K562 (cell line): ENCODE data around the gene ELK1. TPM values are rescaled to one million over a fixed set of nuclear protein-coding genes. Genes with fewer than 3 reads are reported as not detected.

Experiments used
- ATAC-seq: fragments of 200-7000 bp; cut with Tn5 transposase; 3 replicates; pipeline ENCODE4 v1.9.1; 2020; ENCODE audit warnings: moderate library complexity
- Bru-seq: library from RNA; stranded (reverse); fragments of 400-500 nt; gene quantifications from one replicate; lab custom pipeline; 2021; lab: Mats Ljungman, UMichigan
- BruChase-seq, 2 experiments: library from RNA; stranded (reverse); fragments of 400-500 nt; gene quantifications; one replicate each; lab custom pipeline; 2021; lab: Mats Ljungman, UMichigan
- BruUV-seq: library from RNA; stranded (reverse); fragments of 400-500 nt; replicated peaks from 2 replicates; lab custom pipeline; 2021; lab: Mats Ljungman, UMichigan
- CTCF ChIA-PET: fragments of 300-600 bp; formaldehyde crosslinking; extraction: SDS; loops from one replicate; lab custom pipeline; 2021; ENCODE audit warnings: low intra/inter-chr PET ratio; lab: Yijun Ruan, JAX
- POLR2A ChIA-PET: fragments of 300-600, 350-650 bp; sonication (Branson Sonifier 250); formaldehyde crosslinking; extraction: SDS; loops from one replicate; lab custom pipeline; 2021; ENCODE audit warnings: antibody characterized with exemption, inconsistent platforms; lab: Yijun Ruan, JAX
- DNase-seq, 4 experiments: peaks; one replicate each; pipeline versions ENCODE4 v3.0.0 to v3.0.0-alpha.2; 2011 to 2018; ENCODE audit warnings: low spot score in 3 of 4, mixed read lengths in 3 of 4; ENCODE audit errors: extremely low read depth in 1 of 4
- FAIRE-seq: peaks from 2 replicates; lab custom pipeline; 2011; peaks lifted over from hg19 to GRCh38; lab: Jason Lieb, UNC
- H2AFZ ChIP-seq: 2 replicates; pipeline ENCODE4 v1.6.0; 2011; ENCODE audit warnings: low read depth, low read length, control low read depth, inconsistent platforms
- H3K27ac ChIP-seq: fragments of 200-600 bp; 3 replicates; pipeline ENCODE4 v1.8.0; 2011; ENCODE audit warnings: low read depth, mild to moderate bottlenecking, control low read depth, inconsistent platforms, low read length, moderate library complexity, mixed read lengths; ENCODE audit errors: extremely low read depth
- H3K27me3 ChIP-seq, 2 experiments: fragments of 300-600 bp in 1 of 2; 2 replicates in 1 of 2; 3 replicates in 1 of 2; pipeline versions ENCODE4 v1.6.0 to v1.8.0; 2011; ENCODE audit warnings: inconsistent platforms in 2 of 2, low read length in 2 of 2, mild to moderate bottlenecking in 1 of 2, mixed read lengths in 1 of 2, moderate library complexity in 1 of 2; ENCODE audit not compliant: control insufficient read depth in 2 of 2, insufficient read depth in 2 of 2
- H3K36me3 ChIP-seq: fragments of 300-600 bp; 3 replicates; pipeline ENCODE4 v1.8.0; 2011; ENCODE audit warnings: mild to moderate bottlenecking, low read length, inconsistent platforms; ENCODE audit not compliant: control insufficient read depth, insufficient read depth
- H3K4me1 ChIP-seq, 2 experiments: fragments of 200-600 bp in 1 of 2; replicated peaks in 1 of 2; 2 replicates in 1 of 2; 3 replicates in 1 of 2; pipeline versions ENCODE4 v1.5.1 to v1.8.0; 2011; ENCODE audit warnings: inconsistent platforms in 2 of 2, low read length in 2 of 2, mild to moderate bottlenecking in 1 of 2, mixed read lengths in 1 of 2, moderate library complexity in 1 of 2; ENCODE audit not compliant: control insufficient read depth in 2 of 2, insufficient read depth in 2 of 2
- H3K4me2 ChIP-seq: 2 replicates; pipeline ENCODE4 v1.6.1; 2011; ENCODE audit warnings: low read length, control low read depth, inconsistent platforms, mixed read lengths; ENCODE audit not compliant: insufficient read depth
- H3K4me3 ChIP-seq: fragments of 200-600 bp; sonication (generic), shearing (Covaris generic); 2 replicates; pipeline ENCODE4 v1.5.1; 2016; ENCODE audit warnings: control low read depth, inconsistent platforms
- H3K79me2 ChIP-seq: fragments of 200-600 bp; 3 replicates; pipeline ENCODE4 v1.8.0; 2011; ENCODE audit warnings: low read length, inconsistent platforms; ENCODE audit not compliant: control insufficient read depth, insufficient read depth
- H3K9ac ChIP-seq, 2 experiments: 2 replicates each; pipeline versions ENCODE4 v1.6.0 to v1.6.1; 2011; ENCODE audit warnings: low read depth in 2 of 2, low read length in 2 of 2, control low read depth in 1 of 2, inconsistent platforms in 1 of 2, mild to moderate bottlenecking in 1 of 2, mixed read lengths in 1 of 2; ENCODE audit not compliant: insufficient read depth in 1 of 2
- H3K9me1 ChIP-seq: one replicate; pipeline ENCODE4 v1.6.0; 2011; ENCODE audit warnings: inconsistent platforms, mild to moderate bottlenecking, low read length, moderate library complexity; ENCODE audit not compliant: control insufficient read depth, insufficient read depth
- H3K9me3 ChIP-seq: replicated peaks from 2 replicates; pipeline ENCODE4 v1.5.1; 2011; ENCODE audit warnings: low read depth, low read length, inconsistent platforms; ENCODE audit not compliant: control insufficient read depth, insufficient read depth
- H4K20me1 ChIP-seq: replicated peaks from 2 replicates; pipeline ENCODE4 v1.6.1; 2011; ENCODE audit warnings: low read length, inconsistent platforms, mixed read lengths; ENCODE audit not compliant: control insufficient read depth, insufficient read depth
- ATF1 ChIP-seq, 2 experiments: fragments of 450-650 bp in 1 of 2; IDR thresholded peaks; 2 replicates each; pipeline ENCODE4 v1.6.1; 2016; ENCODE audit warnings: missing compliant biosample characterization in 1 of 2, missing genetic modification characterization in 1 of 2
- FOS ChIP-seq: IDR thresholded peaks from 3 replicates; pipeline ENCODE4 v1.6.1; 2011; ENCODE audit not compliant: insufficient read length; ENCODE audit errors: extremely low read depth
- FOXK2 ChIP-seq, 2 experiments: fragments of 450-650 bp; IDR thresholded peaks in 1 of 2; conservative IDR thresholded peaks in 1 of 2; 2 replicates each; pipeline ENCODE4 v1.6.1; 2016; ENCODE audit warnings: low read depth in 2 of 2, mild to moderate bottlenecking in 1 of 2
- GABPB1 ChIP-seq: sonication (generic); formaldehyde crosslinking; IDR thresholded peaks from 2 replicates; pipeline ENCODE4 v1.8.0; 2022; ENCODE audit warnings: mild to moderate bottlenecking, missing genetic modification reagents
- TBP ChIP-seq: optimal IDR thresholded peaks from 2 replicates; pipeline ENCODE3; 2011; ENCODE audit warnings: low read depth, low read length, improper control_type of control experiment
- TFAP4 ChIP-seq: sonication (generic); formaldehyde crosslinking; IDR thresholded peaks from 2 replicates; pipeline ENCODE4 v1.8.0; 2022; ENCODE audit warnings: missing genetic modification reagents, mild to moderate bottlenecking, moderate library complexity, borderline replicate concordance
- USF1 ChIP-seq: sonication (generic); formaldehyde crosslinking; IDR thresholded peaks from 2 replicates; pipeline ENCODE4 v1.9.0; 2022; ENCODE audit warnings: mild to moderate bottlenecking, missing genetic modification reagents
- XRCC3 ChIP-seq: fragments of 450-650 bp; IDR thresholded peaks from 2 replicates; pipeline ENCODE4 v1.6.1; 2017; ENCODE audit warnings: mild to moderate bottlenecking, moderate library complexity
- YY1 ChIP-seq, 3 experiments: IDR thresholded peaks; 2 replicates each; pipeline ENCODE4 v1.6.1; 2011; ENCODE audit warnings: low read length in 2 of 3, mild to moderate bottlenecking in 2 of 3, moderate library complexity in 2 of 3, borderline replicate concordance in 1 of 3, control low read depth in 1 of 3, low read depth in 1 of 3; ENCODE audit not compliant: insufficient read depth in 3 of 3, insufficient replicate concordance in 2 of 3, control insufficient read depth in 1 of 3, insufficient read length in 1 of 3; ENCODE audit errors: extremely low read depth in 1 of 3
- WGBS: fragments of 100-300 bp; shearing (Covaris generic); methylation state at CpG from one replicate; pipeline ENCODE4 v1.1.6; 2016; ENCODE audit warnings: low coverage, mixed read lengths; ENCODE audit not compliant: insufficient coverage; ENCODE audit errors: missing lambda C conversion rate; 5-methylcytosine and 5-hydroxymethylcytosine counted together
- in situ Hi-C: fragments of 300-500 bp; cut with MboI; formaldehyde crosslinking; loops from 4 replicates; pipeline ENCODE4 v1.15.0; 2018; ENCODE audit warnings: inconsistent platforms, mixed read lengths
- intact Hi-C: fragments of 100-400 bp; cut with micrococcal nuclease; formaldehyde crosslinking; loops from 2 replicates; pipeline ENCODE4 v1.14.2; 2022
- long read RNA-seq, 3 experiments: library from polyadenylated mRNA in 2 of 3; library from RNA in 1 of 3; unstranded in 2 of 3; stranded (forward) in 1 of 3; transcript quantifications; one replicate each; pipeline ENCODE4 v2.0.0, GENCODE V29; 2019 to 2022
- polyA minus RNA-seq, 3 experiments: library from RNA; depleted of rRNA, polyadenylated mRNA; stranded (reverse); fragments of >200 nt; gene quantifications; 2 replicates each; pipeline ENCODE4 v1.2.3, GENCODE V29; 2011
- polyA plus RNA-seq, 8 experiments: library from polyadenylated mRNA; depleted of rRNA in 4 of 8; stranded (reverse) in 5 of 8; unstranded in 3 of 8; fragments of >200 nt; fragmentation: Nextera tagmentation in 2 of 8; fragmentation: Illumina TruSeq in 1 of 8; extraction: Ambion mirVana in 2 of 8; extraction: Trizol in 1 of 8; gene quantifications; 2 replicates each; pipeline versions ENCODE4 v1.2.1 to v1.2.3, GENCODE V29; 2011 to 2014; ENCODE audit warnings: inconsistent platforms in 1 of 8, missing spikeins in 1 of 8
- total RNA-seq, 7 experiments: library from RNA; depleted of rRNA in 6 of 7; stranded (reverse); fragments of >200 nt in 6 of 7; fragmentation: Illumina TruSeq in 2 of 7; extraction: Trizol in 2 of 7; gene quantifications; 2 replicates each; pipeline versions ENCODE4 v1.2.1 to v1.2.3, GENCODE V29; 2011 to 2021; ENCODE audit warnings: low replicate concordance in 1 of 7

The ELK1 gene, protein sequence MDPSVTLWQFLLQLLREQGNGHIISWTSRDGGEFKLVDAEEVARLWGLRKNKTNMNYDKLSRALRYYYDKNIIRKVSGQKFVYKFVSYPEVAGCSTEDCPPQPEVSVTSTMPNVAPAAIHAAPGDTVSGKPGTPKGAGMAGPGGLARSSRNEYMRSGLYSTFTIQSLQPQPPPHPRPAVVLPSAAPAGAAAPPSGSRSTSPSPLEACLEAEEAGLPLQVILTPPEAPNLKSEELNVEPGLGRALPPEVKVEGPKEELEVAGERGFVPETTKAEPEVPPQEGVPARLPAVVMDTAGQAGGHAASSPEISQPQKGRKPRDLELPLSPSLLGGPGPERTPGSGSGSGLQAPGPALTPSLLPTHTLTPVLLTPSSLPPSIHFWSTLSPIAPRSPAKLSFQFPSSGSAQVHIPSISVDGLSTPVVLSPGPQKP
- 32.0 and 32.5 TPM in 2 replicates for total RNA-seq (2011; cell fraction: chromatin; rRNA removed; ENCODE audit: low replicate concordance)
- 20.1 and 21.2 TPM in 2 replicates for total RNA-seq (2011; cell fraction: nucleolus; rRNA removed)
- 32.9 and 71.1 TPM in 2 replicates for total RNA-seq (2011; cell fraction: nucleoplasm; rRNA removed)
- 37.8 and 47.8 TPM in 2 replicates for total RNA-seq (2014; rRNA removed)
- total RNA-seq (2014; rRNA removed; fragmentation: Illumina TruSeq; extraction: Trizol): 23.6 and 24.5 TPM in 2 replicates
- 21.2 and 21.6 TPM in 2 replicates for total RNA-seq (2015; rRNA removed; fragmentation: Illumina TruSeq; extraction: Trizol)
- 62.5 and 74.9 TPM in 2 replicates for total RNA-seq (2021)
- 26.5 and 29.5 TPM in 2 replicates for polyA plus RNA-seq (2011; rRNA removed)
- 36.1 and 65.1 TPM in 2 replicates for polyA plus RNA-seq (2011; cell fraction: cytosol; rRNA removed)
- 31.3 and 44.0 TPM in 2 replicates for polyA plus RNA-seq (2011; cell fraction: nucleus; rRNA removed)
- polyA plus RNA-seq (2012): 40.7 and 46.4 TPM in 2 replicates
- polyA plus RNA-seq (2014; fragmentation: Illumina TruSeq; extraction: Trizol): 49.6 and 65.2 TPM in 2 replicates
- polyA plus RNA-seq (2014; fragmentation: Nextera tagmentation; extraction: Ambion mirVana): 1 to 10 TPM; 4.4 to 4.6 TPM
- 30.0 and 30.1 TPM in 2 replicates for polyA plus RNA-seq (2014; rRNA removed)
- polyA minus RNA-seq (2011; rRNA and poly(A)+ RNA removed): 17.1 and 17.8 TPM in 2 replicates
- 26.9 and 30.2 TPM in 2 replicates for polyA minus RNA-seq (2011; cell fraction: cytosol; rRNA and poly(A)+ RNA removed)
- 9.4 and 10.1 TPM in 2 replicates for polyA minus RNA-seq (2011; cell fraction: nucleus; rRNA and poly(A)+ RNA removed)
- percentile 77 among the genes with signal in this experiment for Bru-seq, nascent RNA
- BruChase-seq, experiment 1, labeled RNA remaining after a 2-hour chase: percentile 79 among the genes with signal in this experiment
- BruChase-seq, experiment 2, labeled RNA remaining after a 6-hour chase: percentile 82 among the genes with signal in this experiment
- long read RNA-seq, experiment 1, transcript ELK1-201 (6 exons, 2,695 nt): minor isoform, 8 of 223 reads
- long read RNA-seq, experiment 1, transcript ELK1-203 (7 exons, 2,258 nt): major isoform, 9 of 223 reads
- long read RNA-seq, experiment 1, partial matches to known transcripts: 144 of 223 reads
- long read RNA-seq, experiment 1, other reads (novel, unspliced or antisense): 62 of 223 reads
- long read RNA-seq, experiment 2, transcript ELK1-201 (6 exons, 2,695 nt): minor isoform, 13 of 97 reads
- long read RNA-seq, experiment 2, transcript ELK1-203 (7 exons, 2,258 nt): major isoform, 17 of 97 reads
- long read RNA-seq, experiment 2, partial matches to known transcripts: 17 of 97 reads
- long read RNA-seq, experiment 2, other reads (novel, unspliced or antisense): 50 of 97 reads
- long read RNA-seq, experiment 3, transcript ELK1-203 (7 exons, 2,258 nt): minor isoform, 7 of 28 reads
- long read RNA-seq, experiment 3, transcript ELK1-201 (6 exons, 2,695 nt): major isoform, 12 of 28 reads
- long read RNA-seq, experiment 3, partial matches to known transcripts: 8 of 28 reads
- long read RNA-seq, experiment 3, other reads (novel, unspliced or antisense): 1 of 28 reads

DNA sequence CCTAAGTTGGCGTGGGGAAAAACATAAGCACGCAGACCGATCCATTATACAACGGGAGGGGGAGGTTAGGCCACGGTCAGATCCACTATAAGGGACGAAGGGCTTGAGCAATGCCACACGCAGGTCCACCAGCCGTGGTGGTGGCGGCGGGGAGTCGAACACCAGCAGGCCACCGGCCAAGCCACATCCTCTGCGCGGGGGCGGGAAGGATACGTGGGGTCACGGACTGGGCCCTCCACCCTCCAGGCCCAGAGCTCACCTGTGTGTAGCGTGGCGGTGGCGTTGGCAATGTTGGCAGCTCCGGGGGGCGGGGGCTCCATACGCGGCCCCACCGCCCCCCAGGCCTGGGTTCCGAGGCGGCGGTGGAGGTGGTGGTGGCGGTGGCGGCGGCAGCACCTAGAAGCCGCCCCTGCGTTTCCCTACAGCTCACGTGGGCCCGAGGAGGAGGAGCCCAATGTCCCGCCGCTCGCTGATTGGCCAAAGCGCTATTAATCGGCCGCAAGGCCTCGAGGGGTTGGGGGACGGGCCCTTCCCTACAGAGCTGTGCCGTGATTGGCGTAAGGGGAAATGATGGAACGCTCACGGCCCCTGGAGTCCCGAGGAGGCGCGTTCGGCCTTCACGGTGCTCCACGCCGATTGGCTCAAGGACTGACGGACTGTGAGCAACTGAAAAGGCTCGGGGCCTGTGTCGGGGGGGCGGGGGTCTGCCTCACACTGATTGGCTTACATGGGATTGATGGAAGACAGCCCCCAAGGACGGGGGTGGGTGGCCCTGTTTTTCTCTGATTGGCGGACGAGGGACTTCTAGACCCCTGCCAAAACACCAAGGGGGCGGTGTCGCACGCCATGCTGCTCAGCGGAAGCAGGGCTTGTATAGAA lies at the start of gene ELK1:
Gene ELK1 (minus strand): TSS at position 400 of the 879 bp plus-strand sequence. CDS start 9,122 bp downstream, outside the sequence.
- peaks cover 21 to 29% of the 10 kb centered on the region in 2 experiments; a peak in 4 of 5 replicates for H3K4me1 ChIP-seq
- ATAC-seq (peak; percentile 97), FAIRE-seq (peak; percentile 99), DNase-seq (peak; percentile 89 to 97 (median 93))
- peak within 1 kb of the TSS; percentile 88 for H3K27ac ChIP-seq
- in situ Hi-C loops (no loop called here), intact Hi-C loops (no loop called here)
- H3K9ac ChIP-seq: peak within 1 kb of the TSS; percentile 81 to 92
- WGBS: 3% methylated on average over 18 of the region's 65 CpGs
- POLR2A ChIA-PET: interaction anchor here (0.5 to 1.3 kb wide), 5 partner anchors 10 to 513 kb away, joined by 3 to 4 read pairs (median 3); no protein-coding TSS in a partner anchor
- H3K79me2 ChIP-seq: peaks cover 43% of the 10 kb centered on the region
- H3K9me1 ChIP-seq: no peaks in the 10 kb centered on the region
- H3K27me3 ChIP-seq: no peaks in the 10 kb centered on the region
- H3K4me2 ChIP-seq: peak within 1 kb of the TSS; percentile 93
- H3K4me3 ChIP-seq: peak within 1 kb of the TSS; percentile 85
- peaks cover 74% of the 10 kb centered on the region; the same call in 2 of the 3 replicates for H3K36me3 ChIP-seq
- CTCF ChIA-PET: no interaction called here
- H4K20me1 ChIP-seq: no peaks in the 10 kb centered on the region
- no TSS peak for BruUV-seq
- no peaks in the 10 kb centered on the region for H3K9me3 ChIP-seq
- H2AFZ ChIP-seq: peak within 1 kb of the TSS; percentile 74
- peak; percentile 65 for TF ChIP-seq TBP
- TF ChIP-seq ATF1 (CRISPR knock-in tag; IDR thresholded peaks at IDR 0.05): no peak
- peak; percentile 81 for TF ChIP-seq ATF1 (tag; IDR thresholded peaks at IDR 0.05)
- peak; percentile 56 to 79 for TF ChIP-seq FOXK2 (conservative IDR thresholded peaks at IDR 0.05 in 1 of 2, IDR thresholded peaks at IDR 0.05 in 1 of 2; ENCODE audit: low read depth in 2 of 2)
- TF ChIP-seq YY1 (IDR thresholded peaks at IDR 0.05; ENCODE audit: borderline replicate concordance in 1 of 3, control insufficient read depth in 1 of 3, extremely low read depth in 1 of 3, insufficient read depth in 3 of 3, insufficient read length in 1 of 3, insufficient replicate concordance in 2 of 3, low read depth in 1 of 3, low read length in 2 of 3): peak in 1 of 3 experiments; percentile 52
- TF ChIP-seq USF1: peak; percentile 93
- no peak for TF ChIP-seq XRCC3
- peak; percentile 67; the same call in 1 of the 2 replicates for TF ChIP-seq TFAP4 (CRISPR knock-in tag)
- TF ChIP-seq FOS: peak; percentile 67
- TF ChIP-seq GABPB1 (CRISPR knock-in tag): peak; percentile 33; the same call in 1 of the 2 replicates
